HUES64 (cell line): ENCODE results near the gene ABCB10.

Experiments used
- H3K27ac ChIP-seq: 2 replicates; pipeline ENCODE4 v1.7.0; 2013; ENCODE audit warnings: low read depth, low read length, inconsistent platforms
- H3K27me3 ChIP-seq: 2 replicates; pipeline ENCODE4 v1.6.1; 2013; ENCODE audit warnings: mild to moderate bottlenecking, low read length; ENCODE audit not compliant: insufficient read depth
- H3K36me3 ChIP-seq: 2 replicates; pipeline ENCODE4 v1.6.1; 2013; ENCODE audit warnings: mild to moderate bottlenecking, low read length; ENCODE audit not compliant: insufficient read depth
- H3K4me1 ChIP-seq: 2 replicates; pipeline ENCODE4 v1.6.1; 2013; ENCODE audit warnings: mild to moderate bottlenecking, low read length, moderate library complexity; ENCODE audit not compliant: insufficient read depth
- H3K4me3 ChIP-seq: 2 replicates; pipeline ENCODE4 v1.5.1; 2013; ENCODE audit warnings: mild to moderate bottlenecking, low read length, moderate library complexity
- H3K9ac ChIP-seq: 2 replicates; pipeline ENCODE4 v1.6.1; 2013; ENCODE audit warnings: mild to moderate bottlenecking, low read depth, low read length
- H3K9me3 ChIP-seq: 2 replicates; pipeline ENCODE4 v1.6.1; 2013; ENCODE audit warnings: low read depth, low read length; ENCODE audit not compliant: insufficient read depth
- WGBS: fragments of 150-250, 120-280 bp; methylation state at CpG from one replicate; pipeline ENCODE4 v1.1.7; 2013; ENCODE audit warnings: missing lambda C conversion rate; 5-methylcytosine and 5-hydroxymethylcytosine counted together

Gene ABCB10

GRCh38 chr1:229470406-229471043 is 88.0 kb downstream of the ABCB10 start:
- H3K27ac ChIP-seq: no peak overlapping the region
- H3K9ac ChIP-seq: no peak overlapping the region
- no peaks in the 10 kb centered on the region for H3K4me1 ChIP-seq
- H3K27me3 ChIP-seq: no peaks in the 10 kb centered on the region
- WGBS: 96% methylated on average over 8 of the region's 8 CpGs
- H3K9me3 ChIP-seq: no peaks in the 10 kb centered on the region
- no peak overlapping the region for H3K4me3 ChIP-seq
- peaks cover 91% of the 10 kb centered on the region for H3K36me3 ChIP-seq

- Histone ChIP-seq H3K4me1 (no peaks in the 10 kb centered on the region), H3K9ac (no peak overlapping the region), H3K27ac (no peak overlapping the region), H3K36me3 (peaks cover 98% of the 10 kb centered on the region), H3K4me3 (no peak overlapping the region), H3K9me3 (no peaks in the 10 kb centered on the region), H3K27me3 (no peaks in the 10 kb centered on the region)
- no CpG with 5 or more reads among the region's 1 CpG for WGBS
Observed at GRCh38 chr1:229466887-229467286, 91.6 kb downstream of the ABCB10 start.
